GM12873 (cell line): Measurements from ENCODE around the gene EIPR1.

ENCODE experiments used
- CTCF ChIP-seq: IDR thresholded peaks from 2 replicates; pipeline ENCODE4 v1.5.1; 2012; ENCODE audit warnings: low read depth, mild to moderate bottlenecking, moderate library complexity, low read length, control low read depth; ENCODE audit not compliant: insufficient read depth; ENCODE audit errors: missing control alignments

The EIPR1 gene

GRCh38 chr2:3277748-3278520 lies 99.7 kb downstream of the EIPR1 start:
- TF ChIP-seq CTCF, result no peak

- TF ChIP-seq CTCF, result no peak
These were observed 100.4 kb downstream of the EIPR1 start for GRCh38 chr2:3277050-3277747.

GRCh38 chr2:3272761-3273160 lies 104.9 kb downstream of the EIPR1 start:
- TF ChIP-seq CTCF, result no peak

GRCh38 chr2:3270095-3270478 lies 107.5 kb downstream of the EIPR1 start:
- no peak for TF ChIP-seq CTCF

GRCh38 chr2:3269425-3270094 lies 108.1 kb downstream of the EIPR1 start:
- no peak for TF ChIP-seq CTCF

GRCh38 chr2:3268705-3269029 lies 109.0 kb downstream of the EIPR1 start:
- TF ChIP-seq CTCF, result no peak
